ENCODE data around the gene MFNG. TPM values are rescaled to one million over a fixed set of nuclear protein-coding genes. Genes with fewer than 3 reads are reported as not detected.

MFNG gene
- total RNA-seq, 1 donor from 2014 or later: 1.5 TPM

DNA sequence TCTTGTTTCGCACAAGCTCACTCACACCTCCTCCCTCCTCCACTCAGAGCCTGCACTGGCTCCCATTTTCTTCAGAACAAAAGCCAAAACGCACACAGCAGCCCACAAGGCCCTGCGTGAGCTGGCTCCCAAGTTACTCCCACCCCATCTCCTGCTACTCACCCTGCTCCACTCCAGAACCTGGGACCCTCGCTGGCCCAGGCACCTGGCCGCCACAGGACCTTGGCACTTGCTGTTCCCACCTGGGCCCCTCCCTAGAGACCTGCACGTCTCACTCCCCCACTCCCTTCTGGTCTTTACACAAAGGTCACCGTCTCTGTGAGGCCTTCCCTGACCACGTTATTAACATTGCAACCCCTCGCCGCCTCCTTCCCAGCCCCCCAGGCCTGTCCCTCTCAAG lies 945 bp upstream of the MFNG start:
- Mint-ChIP-seq H3K9me3 (ENCODE audit: unreplicated experiment) (no peaks in the 10 kb centered on the region), H3K27ac (ENCODE audit: unreplicated experiment) (no peak overlapping the region), H3K4me1 (ENCODE audit: unreplicated experiment) (peaks cover 25% of the 10 kb centered on the region), H3K27me3 (ENCODE audit: unreplicated experiment) (no peaks in the 10 kb centered on the region), H3K4me3 (ENCODE audit: unreplicated experiment) (no peak overlapping the region), H3K36me3 (ENCODE audit: unreplicated experiment) (peaks cover 13% of the 10 kb centered on the region)
- DNase-seq (ENCODE audit: extremely low spot score, unreplicated experiment): no peak
- TF ChIP-seq, protein P1, sequence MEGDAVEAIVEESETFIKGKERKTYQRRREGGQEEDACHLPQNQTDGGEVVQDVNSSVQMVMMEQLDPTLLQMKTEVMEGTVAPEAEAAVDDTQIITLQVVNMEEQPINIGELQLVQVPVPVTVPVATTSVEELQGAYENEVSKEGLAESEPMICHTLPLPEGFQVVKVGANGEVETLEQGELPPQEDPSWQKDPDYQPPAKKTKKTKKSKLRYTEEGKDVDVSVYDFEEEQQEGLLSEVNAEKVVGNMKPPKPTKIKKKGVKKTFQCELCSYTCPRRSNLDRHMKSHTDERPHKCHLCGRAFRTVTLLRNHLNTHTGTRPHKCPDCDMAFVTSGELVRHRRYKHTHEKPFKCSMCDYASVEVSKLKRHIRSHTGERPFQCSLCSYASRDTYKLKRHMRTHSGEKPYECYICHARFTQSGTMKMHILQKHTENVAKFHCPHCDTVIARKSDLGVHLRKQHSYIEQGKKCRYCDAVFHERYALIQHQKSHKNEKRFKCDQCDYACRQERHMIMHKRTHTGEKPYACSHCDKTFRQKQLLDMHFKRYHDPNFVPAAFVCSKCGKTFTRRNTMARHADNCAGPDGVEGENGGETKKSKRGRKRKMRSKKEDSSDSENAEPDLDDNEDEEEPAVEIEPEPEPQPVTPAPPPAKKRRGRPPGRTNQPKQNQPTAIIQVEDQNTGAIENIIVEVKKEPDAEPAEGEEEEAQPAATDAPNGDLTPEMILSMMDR (IDR thresholded peaks at IDR 0.05): no peak

DNA sequence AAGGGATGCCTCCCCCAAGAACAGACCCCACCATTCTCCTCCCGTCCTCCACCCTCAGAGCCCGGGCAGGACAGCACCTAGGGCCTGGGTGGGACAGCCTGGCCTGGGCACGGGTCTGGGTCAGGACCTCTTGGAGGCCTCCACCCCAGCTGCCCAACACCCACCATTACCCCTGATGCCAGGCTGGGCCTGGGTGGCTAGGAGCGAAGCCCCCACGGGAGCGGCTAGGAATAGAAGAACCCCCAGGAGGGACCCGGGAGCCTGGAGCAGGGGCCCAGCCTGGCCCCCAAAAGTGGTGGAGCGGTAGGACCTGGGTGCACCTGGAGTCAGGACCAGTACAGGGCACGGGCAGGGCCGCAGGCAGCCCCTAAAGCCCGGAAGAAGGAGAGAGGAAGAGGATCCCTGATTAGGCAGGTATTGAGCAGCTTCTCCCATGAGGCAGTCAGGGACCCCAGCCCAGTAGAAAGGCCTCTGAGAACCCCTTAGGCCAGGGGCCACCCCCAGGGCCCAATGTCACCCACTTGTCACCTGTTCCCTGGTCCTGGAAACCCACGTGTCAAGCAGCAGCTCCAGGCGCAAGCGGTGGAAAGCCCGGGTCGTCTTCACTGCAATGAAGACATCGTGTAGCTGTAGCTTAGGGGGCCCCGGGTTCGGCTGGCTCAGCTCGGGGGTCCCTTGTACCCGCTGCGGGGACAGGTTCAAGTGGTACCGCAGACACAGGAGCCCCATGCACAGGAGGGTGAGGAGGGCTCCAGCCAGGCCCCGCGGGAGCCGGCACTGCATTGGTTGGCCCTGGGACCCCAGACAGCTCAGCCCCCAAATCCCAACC lies 575 bp downstream of the MFNG start:
- Mint-ChIP-seq H3K4me1 (ENCODE audit: unreplicated experiment) (peaks cover 25% of the 10 kb centered on the region), H3K4me3 (ENCODE audit: unreplicated experiment) (no peak overlapping the region), H3K27ac (ENCODE audit: unreplicated experiment) (no peak overlapping the region), H3K9me3 (ENCODE audit: unreplicated experiment) (no peaks in the 10 kb centered on the region), H3K27me3 (ENCODE audit: unreplicated experiment) (no peaks in the 10 kb centered on the region), H3K36me3 (ENCODE audit: unreplicated experiment) (peaks cover 10% of the 10 kb centered on the region)
- TF ChIP-seq, protein P1 (IDR thresholded peaks at IDR 0.05): no peak
- no peak for DNase-seq (ENCODE audit: extremely low spot score, unreplicated experiment)

DNA sequence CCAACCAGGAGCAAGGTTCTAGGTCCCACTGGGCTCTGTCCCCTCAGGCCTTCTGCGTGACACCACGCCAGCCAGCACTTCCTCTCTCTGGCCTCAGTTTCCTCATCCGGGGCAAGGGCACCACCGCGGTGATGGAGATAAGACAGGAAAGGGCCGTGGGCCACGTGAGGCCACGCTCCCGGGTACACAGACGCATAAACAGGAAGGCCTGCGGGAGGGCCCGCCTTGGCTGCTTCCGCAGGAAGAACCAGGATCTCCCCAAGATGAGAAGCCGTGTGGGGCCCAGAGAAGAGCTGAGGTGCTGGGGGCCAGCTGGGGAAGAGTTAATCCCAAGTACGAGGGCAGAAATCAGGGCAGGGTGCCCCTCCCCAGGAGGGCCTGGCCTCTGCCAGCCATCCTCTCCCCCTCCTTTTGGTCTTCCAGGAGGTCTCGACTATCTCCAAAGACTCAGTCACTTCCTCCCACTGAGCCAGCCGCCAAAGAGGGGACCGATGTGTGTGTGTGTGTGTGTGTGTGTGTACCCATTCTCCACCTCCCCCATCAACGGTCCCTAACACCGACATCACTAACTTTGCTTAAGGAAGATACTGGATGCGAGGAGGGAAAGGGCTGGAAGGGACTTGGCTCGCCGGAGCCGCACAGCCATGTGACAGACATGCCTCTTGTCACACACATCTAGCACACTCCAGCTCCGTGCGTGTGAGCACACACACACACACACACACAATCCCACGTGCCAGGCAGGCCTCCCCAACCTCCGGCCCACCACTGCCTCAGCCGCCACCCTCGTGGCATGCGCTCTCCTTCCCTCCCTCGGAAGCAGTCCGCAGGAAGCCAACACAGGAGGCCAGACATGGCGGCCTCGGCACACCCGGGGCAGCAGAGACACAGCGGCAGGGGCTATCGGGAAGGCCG lies 1.4 kb downstream of the MFNG start:
- peaks cover 25% of the 10 kb centered on the region for H3K4me1 Mint-ChIP-seq (ENCODE audit: unreplicated experiment)
- H3K36me3 Mint-ChIP-seq (ENCODE audit: unreplicated experiment): peaks cover 2% of the 10 kb centered on the region
- H3K4me3 Mint-ChIP-seq (ENCODE audit: unreplicated experiment): no peak overlapping the region
- TF ChIP-seq, protein P1 (IDR thresholded peaks at IDR 0.05): no peak
- no peaks in the 10 kb centered on the region for H3K9me3 Mint-ChIP-seq (ENCODE audit: unreplicated experiment)
- peak overlapping the region; percentile 27 for H3K27ac Mint-ChIP-seq (ENCODE audit: unreplicated experiment)
- DNase-seq (ENCODE audit: extremely low spot score, unreplicated experiment): no peak
- no peaks in the 10 kb centered on the region for H3K27me3 Mint-ChIP-seq (ENCODE audit: unreplicated experiment)

DNA sequence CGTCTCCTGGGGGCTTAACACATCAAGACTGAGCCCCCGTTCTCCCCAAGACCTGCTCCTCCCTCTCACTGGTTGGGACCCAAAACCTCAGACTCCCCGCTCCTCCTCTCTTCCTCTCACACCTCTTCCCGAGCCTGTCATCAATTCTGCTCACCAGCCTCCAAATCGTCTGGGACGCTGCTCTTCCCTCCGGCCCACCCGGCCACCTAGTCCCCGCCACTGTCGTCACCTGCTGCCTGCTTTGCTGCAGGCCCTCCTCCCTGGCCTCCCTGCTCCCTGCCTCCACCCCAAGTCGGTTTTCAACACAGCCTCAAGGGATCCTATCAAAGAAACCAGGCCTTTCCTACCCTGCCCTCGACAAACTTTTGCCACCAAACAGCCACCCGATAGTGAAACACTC lies 3.1 kb downstream of the MFNG start:
- no peaks in the 10 kb centered on the region for H3K27me3 Mint-ChIP-seq (ENCODE audit: unreplicated experiment)
- H3K9me3 Mint-ChIP-seq (ENCODE audit: unreplicated experiment): no peaks in the 10 kb centered on the region
- peak overlapping the region; percentile 62 for H3K27ac Mint-ChIP-seq (ENCODE audit: unreplicated experiment)
- H3K36me3 Mint-ChIP-seq (ENCODE audit: unreplicated experiment): no peaks in the 10 kb centered on the region
- H3K4me3 Mint-ChIP-seq (ENCODE audit: unreplicated experiment): no peak overlapping the region
- TF ChIP-seq, protein P1 (IDR thresholded peaks at IDR 0.05): no peak
- no peak for DNase-seq (ENCODE audit: extremely low spot score, unreplicated experiment)
- H3K4me1 Mint-ChIP-seq (ENCODE audit: unreplicated experiment): peaks cover 25% of the 10 kb centered on the region

DNA sequence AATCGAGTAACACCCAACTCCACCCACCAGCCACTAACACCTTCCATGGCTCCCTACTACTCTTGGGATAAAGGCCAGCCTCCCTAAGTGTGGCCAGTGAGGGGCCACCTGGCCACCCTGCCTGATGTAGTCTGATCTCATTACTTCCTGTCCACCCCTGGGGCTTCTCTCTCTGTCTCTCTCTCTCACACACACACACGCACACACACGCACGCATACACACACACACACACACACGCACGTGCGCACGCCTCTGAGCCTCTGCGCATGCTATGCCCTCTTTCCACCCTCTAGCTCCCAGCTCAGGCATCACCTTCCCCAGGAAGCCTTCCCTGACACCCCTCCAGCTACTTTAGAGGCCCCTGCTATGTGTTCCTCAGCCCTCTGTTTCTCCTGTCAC lies 3.9 kb downstream of the MFNG start:
- no peak for DNase-seq (ENCODE audit: extremely low spot score, unreplicated experiment)
- Mint-ChIP-seq H3K36me3 (ENCODE audit: unreplicated experiment) (no peaks in the 10 kb centered on the region), H3K4me3 (ENCODE audit: unreplicated experiment) (no peak overlapping the region), H3K27me3 (ENCODE audit: unreplicated experiment) (no peaks in the 10 kb centered on the region), H3K4me1 (ENCODE audit: unreplicated experiment) (peaks cover 21% of the 10 kb centered on the region), H3K27ac (ENCODE audit: unreplicated experiment) (no peak overlapping the region), H3K9me3 (ENCODE audit: unreplicated experiment) (no peaks in the 10 kb centered on the region)
- TF ChIP-seq, protein P1 (IDR thresholded peaks at IDR 0.05): no peak

All from osteocyte (in vitro differentiated cells).